Transverse colon (tissue), 3 donors: ENCODE measurements around the gene HOTAIR.

Experiments used
- CTCF ChIP-seq, 5 experiments: fragments of 200-600 bp in 3 of 5; fragments of 450-650 bp in 2 of 5; sonication (generic) in 3 of 5; IDR thresholded peaks; 1 replicate in 2 of 5; 2 replicates in 3 of 5; pipeline ENCODE4 v1.5.1; 2016 to 2017; ENCODE audit warnings: antibody characterized with exemption in 5 of 5, inconsistent platforms in 3 of 5, mild to moderate bottlenecking in 2 of 5, moderate library complexity in 1 of 5
- POLR2A ChIP-seq: fragments of 450-650 bp; IDR thresholded peaks from one replicate; pipeline ENCODE4 v1.6.1; 2016; ENCODE audit warnings: antibody characterized with exemption, mild to moderate bottlenecking, moderate library complexity

- TF ChIP-seq POLR2A (no peak), CTCF (IDR thresholded peaks at IDR 0.05) (no peak)
These were observed 32.9 kb upstream of the HOTAIR start for GRCh38 chr12:54007538-54008259.
